Limb (tissue), 2 donors: ENCODE results near the gene RALGPS1.

Experiments used
- DNase-seq, 2 donors: peaks; one replicate each; pipeline ENCODE4 v3.0.0-alpha.2; 2016; ENCODE audit errors: extremely low spot score in 2 of 2

Gene RALGPS1

DNA sequence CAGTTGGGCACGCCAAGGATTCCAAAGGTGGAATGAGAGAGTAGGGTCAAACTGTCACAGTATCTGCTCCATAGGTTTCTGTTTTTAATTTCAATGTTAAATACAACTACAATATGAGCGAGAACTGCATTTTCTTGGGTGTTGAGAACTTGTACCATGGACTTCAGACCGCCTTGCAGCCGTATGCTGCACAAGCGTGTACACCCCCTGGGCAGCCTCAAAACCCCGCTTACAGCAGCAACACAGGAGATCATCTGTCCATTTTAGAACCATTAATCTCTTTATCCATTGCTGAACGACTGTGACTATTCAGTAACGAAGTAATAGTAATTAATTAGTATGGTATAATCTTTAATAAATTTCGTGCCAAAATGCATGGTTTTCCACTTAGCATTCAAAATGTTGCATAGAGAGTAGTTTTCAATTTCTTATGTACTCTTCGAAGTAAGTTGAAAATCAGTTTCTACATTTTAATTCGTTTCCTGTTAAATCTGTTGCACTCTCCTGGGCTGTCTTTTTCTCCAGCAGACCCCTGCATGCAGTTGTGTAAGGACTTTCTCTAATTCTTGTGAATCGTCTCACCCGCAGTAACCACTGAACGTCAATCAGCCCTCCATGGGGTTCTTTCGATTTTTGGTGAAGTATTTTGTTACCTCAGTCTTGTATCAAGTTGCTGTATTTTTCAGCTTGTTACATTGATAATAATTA lies 308.0 kb downstream of the RALGPS1 start:
- DNase-seq: no peak

DNA sequence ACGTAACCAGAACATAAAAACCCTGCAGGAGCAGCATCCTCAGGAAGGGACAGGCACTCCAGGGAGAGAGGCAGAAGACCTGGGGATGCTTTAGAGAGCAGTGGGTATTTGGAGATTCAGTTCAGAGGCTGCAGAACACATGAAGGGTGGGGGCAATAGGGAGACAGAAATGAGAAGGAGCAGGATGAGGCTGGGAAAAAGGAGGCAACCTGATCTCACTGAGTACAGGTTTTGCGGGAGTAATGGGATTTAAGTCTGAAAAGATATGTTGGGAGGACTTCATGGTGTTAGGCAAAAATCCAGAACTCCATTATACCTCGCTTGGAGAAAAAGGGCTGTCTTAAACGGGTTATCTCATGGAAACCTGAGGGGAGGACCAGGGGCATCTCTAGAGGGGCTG lies 308.7 kb downstream of the RALGPS1 start:
- DNase-seq: no peak

DNA sequence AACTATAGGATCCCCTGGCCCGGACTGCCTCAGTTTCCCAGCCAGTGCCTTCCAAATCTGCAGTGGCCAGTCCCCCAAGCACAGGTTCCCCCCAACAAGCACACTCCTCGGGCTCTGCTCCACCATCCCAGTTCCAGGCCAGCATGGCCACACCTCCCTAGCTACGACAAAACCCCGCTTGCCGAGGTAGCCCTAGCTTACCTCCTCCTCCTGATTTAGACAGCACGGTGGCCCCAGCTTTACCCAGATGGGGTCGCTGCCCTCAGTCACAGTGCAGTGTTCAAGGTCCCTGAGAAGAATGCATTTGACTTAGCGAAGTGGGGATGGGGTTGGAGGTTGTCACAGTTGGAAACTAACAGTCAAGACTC lies 309.2 kb downstream of the RALGPS1 start:
- DNase-seq: no peak

DNA sequence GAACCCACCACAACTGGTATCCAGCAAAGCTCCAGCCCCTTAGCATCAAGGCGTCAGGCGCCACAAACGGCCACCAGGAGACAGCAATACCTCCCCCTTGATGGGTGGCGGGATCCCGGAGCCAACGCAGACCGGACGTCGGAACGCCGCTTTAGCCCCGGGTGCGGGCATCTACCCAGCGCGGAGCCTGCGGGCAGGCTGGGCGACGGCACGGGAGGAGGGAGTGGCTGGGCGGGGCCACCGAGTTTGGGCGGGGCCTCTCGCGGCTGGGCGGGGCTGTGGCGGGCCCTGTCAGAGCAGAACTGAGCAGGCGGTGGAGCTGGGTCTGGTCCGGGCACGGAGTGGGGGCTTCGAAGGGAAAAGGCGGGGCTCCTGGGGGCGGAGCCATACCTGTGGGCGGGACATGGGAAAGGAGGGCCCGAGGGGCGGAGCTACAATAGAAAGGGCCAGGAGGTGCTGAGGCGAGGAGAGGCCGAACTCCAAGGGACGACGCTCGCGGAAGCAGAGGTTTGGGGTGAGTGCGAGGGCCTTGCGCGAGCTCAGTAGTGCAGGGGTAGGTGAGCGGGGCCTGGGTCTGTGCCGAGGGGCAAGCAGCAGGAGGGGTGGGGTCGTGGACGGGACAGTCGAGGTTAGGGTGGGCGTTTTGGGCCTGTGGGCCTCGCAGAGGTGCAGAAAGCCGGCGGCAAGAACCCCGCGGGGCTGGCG lies 309.7 kb downstream of the RALGPS1 start:
- peak; percentile 79 to 94 for DNase-seq

DNA sequence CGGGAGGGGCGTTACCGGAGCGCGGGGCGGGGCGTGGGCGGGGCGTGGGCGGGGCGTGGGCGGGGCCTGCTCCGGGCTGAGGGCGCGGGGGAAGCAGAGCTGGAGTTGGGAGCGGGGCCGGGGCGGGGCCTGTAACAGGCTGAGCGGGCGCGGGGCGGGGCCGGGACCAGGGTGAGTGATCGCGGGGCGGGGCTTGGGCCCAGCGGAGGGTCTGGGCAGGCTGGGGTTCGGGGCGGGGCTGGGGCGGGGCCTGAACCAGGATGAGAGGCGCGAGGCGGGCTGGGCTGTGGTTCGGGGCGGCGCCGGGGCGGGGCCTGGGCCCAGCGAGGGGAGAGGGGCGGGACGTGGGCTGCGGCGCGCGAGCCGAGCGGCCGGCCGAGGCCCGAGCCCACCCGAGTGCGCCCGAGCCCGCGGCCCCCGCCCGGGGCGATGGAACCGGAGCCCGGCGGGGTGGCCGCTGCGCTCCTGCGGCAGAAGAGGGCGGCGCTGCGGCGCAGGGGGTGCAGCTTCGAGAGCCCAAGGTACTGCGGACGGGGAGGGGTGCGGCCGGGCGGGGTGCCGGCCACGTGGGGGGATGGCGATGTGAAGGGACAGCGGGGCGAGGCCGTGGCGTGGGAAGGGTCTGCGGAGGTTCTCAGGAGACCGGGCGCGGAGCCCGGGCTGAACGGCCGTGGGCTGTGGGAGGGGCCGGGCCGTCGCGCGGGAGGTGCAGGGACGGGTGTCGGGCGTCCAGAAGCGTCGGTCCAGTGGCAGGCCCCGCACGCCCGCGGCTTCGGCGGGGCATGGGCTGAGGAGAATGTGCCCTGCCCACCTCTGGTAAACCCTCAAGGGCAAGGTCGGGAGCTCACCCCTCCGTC lies 310.5 kb downstream of the RALGPS1 start:
- peak; percentile 98 to 100 for DNase-seq

DNA sequence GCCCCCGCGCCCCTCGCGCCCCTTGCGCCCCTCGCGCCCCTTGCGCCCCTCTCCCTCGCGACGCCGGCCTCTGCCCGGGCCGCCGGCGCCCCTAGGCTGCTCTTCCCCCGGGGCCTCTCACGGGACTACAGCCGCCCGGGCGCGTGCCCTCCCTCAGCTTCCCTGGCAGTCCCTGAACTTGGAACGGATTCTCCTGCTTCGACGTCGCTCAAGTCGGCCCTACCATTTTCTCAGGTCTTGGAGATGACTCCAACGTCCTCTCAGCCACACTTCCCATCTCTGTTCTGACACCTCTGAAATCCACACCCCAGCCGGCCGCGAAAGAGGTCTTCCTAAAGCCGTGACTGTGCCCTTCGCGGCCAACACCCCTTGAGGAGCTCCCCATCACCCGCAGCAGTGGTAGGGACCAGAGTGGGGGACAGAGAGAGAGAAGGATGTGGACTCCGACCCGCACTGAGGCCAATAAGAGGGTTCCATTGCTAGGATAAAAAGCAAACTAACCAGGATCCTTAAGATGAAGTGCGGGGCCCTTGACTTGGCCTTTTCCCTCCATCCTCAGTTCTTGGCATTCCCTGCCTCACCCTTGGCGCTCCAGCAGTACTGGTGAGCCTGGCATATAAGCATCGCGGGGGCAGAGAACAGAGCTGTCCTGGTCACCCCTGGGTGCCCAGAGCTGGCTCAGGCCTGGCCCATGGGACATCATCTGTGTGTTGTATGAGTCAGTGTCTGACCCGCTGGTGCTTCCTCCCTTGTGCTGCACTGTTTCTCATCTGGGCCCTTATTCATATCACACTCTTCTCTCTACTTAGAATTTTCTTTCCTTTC lies 311.4 kb downstream of the RALGPS1 start:
- DNase-seq: no peak

DNA sequence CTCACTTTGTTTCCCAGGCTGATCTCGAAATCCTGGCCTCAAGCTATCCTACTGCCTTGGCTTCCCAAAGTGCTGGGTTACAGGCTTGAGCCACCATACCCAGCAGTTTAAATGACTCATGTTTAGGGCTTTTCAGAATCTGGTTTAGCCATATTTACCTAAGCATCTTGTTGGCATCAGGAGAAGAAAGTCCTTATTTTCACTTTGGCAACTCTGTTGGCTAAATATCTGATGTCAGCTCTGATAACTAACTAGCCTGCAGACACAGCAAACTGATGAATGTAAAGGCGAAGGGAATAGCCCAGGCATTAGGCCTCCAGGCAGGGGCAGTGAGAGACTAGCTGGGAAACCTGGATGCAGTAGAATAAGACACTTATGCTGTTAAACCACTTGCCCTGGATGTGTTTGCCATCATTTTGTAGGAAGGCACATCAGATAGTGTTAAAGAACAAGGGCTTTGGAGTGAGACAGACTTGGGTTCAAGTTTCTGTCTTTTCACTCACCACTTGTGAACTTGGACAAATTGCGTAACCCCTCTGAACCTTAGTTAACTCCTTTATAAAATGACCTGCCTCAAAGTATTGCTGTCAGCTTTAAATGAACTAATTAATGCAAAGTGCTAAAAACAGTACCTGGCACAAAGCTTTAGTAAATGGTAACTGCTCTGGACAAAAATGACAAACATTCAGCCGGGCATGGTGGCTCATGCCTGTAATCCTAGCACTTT lies 315.3 kb downstream of the RALGPS1 start:
- DNase-seq: no peak

DNA sequence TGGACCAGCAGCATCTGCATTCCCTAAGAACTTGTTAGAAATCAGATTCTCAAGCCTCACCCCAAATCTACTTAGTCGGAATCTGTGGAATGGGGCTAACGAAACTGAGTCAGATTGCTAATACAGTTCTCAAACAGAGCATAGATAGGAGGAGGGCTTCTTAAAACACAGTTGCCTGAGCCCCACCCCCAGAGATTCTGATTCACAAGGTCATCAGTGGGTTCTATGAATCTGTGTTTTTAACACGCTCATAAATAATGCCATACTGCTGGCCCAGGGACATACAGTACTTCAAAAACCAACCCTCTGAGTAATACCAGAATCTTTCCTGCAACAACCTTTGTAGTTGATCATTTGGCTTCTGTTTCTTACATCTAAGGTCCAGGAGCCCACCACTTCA lies 317.1 kb downstream of the RALGPS1 start:
- DNase-seq: no peak

DNA sequence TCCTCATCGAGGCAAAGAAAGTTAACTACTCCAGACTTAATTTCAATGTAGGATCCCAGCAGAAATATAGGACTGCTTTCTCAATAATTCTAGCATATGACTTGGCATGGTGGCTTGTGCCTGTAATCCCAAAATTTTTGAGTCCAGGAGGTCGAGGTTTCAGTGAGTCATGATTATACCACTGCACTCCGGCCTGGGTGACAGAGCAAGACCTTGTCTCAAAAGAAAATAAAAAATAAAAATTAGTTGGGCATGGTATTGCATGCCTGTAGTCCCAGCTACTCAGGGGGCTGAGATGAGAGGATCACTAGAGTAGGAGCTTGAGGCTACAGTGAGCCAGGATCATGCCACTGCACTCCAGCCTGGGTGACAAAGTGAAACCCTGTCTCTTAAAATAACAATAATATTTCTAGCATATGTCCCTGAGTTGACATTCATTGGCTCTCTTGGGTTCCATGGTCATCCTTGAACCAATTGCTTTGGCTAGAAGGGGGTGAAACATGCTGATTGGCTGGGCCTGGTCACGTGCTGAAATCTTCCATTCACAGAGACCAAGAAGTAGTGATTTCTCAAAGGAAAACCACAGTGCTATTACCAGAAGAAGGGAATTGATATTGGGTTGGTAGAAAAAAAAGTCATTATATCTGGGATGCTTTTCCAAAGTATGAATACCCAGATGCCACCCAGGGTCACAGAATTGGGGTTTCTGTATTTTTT lies 318.4 kb downstream of the RALGPS1 start:
- DNase-seq: no peak

DNA sequence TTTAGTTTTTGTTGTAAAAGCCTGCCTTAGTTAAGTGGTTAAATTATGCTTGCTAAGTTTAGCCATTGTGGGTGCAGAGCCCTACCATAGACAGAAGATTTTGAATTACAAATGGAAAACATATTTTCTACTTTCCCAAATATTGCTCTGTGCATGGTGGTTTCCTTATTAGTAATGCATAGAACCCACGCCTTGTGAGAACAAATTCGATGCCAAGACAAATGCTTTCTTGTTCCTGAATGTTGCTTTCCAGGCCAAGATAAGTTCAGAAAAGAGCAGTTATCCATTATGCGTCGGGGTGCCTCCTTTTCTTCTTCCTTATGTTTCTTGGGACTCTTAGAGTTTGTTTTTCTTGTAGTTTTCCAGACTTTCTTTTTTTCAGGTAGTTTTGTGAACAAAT lies 319.0 kb downstream of the RALGPS1 start:
- peak in 1 of 2 donors; percentile 35 for DNase-seq

DNA sequence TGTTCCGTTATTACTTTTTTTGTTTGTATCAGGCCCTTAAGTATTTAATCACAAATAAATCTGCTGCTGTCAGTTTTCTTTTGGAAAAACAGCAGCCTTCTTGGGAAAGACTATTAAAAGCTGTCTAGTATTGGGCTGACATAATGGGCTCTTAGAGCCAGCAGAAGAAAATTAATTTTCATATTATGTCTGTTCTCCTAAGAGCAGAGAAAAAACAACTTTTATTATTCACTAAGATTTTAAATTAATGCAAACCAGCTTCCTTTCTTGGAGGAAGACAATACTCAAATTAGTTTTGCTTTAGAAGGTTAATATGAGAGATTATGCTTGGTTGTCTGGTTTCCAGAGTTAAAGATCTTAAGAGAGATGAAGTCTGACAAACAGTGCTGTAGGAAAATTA lies 319.4 kb downstream of the RALGPS1 start:
- DNase-seq: no peak

DNA sequence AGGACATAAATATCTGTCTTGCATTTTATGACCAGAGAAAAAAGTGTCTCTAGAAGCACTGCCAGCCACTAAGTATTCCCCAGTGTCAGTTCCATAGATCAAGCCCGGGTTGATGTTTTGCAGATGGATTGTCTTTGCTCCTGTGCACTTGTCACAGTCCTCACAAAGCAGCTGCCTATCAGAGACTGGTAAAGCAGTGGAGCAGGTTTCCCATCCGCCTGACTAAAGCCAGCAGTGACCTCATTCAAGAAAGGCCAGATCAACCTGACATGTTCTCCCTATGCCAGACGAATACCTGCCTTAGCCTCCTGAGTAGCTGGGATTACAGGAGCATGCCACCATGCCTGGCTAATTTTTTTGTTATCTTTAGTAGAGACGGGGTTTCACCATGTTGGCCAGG lies 323.2 kb downstream of the RALGPS1 start:
- DNase-seq: no peak

DNA sequence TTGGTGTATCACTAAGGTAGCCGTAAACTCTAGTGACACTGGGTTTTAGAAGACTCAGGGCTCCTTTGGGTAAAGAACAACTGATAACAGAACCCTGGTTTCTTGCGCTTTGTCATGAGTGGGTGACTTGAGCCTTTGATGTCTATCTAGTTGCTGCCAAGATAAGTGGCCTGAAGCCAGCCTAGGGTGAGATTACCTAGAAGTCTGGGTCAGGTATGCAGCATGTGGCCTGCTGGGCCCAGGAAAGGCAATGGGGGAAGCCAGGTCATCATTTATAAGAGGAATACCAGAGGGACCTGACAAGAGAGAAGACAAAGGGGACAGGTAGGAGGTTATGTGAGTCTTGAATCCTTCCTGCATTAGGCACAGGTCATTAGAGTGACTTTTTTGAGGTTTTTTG lies 326.8 kb downstream of the RALGPS1 start:
- DNase-seq: no peak

DNA sequence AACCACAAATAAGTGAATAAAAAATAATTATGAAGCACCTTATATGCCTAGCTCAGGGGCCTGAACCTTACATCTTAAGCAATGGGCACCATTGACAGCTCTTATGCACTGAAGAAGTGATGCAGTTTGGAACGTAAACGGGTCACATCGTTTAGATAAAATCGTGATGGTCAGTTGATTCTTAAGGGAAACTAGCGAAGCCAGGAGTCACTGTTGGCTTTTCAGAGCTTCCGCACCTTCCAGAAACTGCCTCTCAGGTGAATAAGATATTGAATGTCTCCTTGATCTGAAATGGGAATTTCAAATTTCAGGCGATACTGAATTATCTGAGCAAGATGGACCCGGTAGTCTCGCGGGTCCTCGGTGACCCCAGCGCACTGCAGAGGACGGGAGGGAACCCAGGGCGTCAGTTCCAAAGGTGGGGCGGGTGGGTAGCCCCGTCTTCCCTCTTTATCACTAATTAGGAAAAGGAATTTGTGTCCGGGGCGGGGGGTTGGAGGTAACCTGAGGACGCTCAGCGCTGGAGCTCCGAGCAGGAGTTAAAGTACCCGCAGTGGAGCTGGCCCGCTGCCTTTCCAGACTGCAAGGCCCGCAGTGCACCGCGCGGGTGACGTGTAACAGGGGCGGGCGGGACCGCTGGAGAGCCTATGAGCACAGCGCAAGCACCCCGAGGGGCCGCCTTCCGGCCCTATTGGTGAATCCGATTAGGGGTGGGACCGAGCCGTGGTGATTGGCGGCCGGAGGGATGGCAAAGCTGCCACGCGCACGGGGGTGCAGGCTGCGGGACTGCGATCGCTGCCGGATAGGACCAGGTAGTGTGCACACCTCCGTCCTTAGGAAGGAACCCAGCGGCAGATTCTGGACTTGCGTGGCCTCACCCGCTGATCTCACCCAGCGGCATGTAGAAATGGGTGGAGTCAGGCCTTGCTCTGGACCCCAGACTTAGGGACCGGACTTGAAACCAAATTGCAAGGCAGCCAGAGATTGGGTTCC lies 330.3 kb downstream of the RALGPS1 start:
- DNase-seq: peak; percentile 97 to 98

DNA sequence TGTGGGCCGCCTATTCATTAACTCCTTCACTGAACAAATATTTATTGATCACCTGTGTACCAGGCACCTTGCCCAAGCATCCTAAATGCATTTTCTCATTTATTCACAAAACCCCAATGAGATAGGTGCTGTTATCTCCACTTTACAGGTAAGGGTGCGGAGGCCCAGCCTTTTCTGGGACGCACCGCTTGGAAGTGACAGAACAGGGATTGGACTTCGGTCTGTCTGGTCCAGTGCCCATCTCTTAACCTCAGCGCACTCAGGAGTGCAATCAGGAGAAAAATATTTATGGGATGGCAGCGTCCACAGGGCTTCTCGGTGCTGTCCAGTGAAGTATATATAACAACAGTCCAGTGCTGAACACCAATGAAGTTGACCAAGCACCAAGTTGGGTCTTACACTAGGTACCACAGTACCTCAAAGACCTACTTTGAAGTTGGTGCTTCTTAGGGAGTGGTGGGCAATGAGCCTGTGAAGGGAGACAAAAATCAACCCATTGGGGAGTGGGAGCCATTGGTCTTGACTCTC lies 331.1 kb downstream of the RALGPS1 start:
- no peak for DNase-seq

DNA sequence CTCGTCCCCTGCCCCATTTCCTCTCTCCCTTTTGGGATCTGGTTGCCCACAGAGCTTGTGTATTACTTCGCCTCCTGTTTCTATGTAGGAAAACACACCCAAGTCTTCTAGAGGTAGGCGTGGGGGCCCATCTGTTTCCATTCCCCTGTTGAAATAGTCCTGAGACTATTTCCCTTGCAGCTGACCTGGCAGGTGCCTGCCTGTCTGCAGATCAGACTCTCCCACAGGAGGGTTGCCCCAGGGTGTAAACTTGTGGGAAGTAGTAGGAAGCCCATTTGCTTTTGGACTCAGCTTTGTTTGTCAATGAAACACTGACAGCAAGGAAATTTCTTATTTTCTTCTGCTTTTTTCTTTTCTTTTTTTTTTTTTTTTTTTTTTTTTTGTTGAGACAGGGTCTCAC lies 333.7 kb downstream of the RALGPS1 start:
- DNase-seq: no peak

DNA sequence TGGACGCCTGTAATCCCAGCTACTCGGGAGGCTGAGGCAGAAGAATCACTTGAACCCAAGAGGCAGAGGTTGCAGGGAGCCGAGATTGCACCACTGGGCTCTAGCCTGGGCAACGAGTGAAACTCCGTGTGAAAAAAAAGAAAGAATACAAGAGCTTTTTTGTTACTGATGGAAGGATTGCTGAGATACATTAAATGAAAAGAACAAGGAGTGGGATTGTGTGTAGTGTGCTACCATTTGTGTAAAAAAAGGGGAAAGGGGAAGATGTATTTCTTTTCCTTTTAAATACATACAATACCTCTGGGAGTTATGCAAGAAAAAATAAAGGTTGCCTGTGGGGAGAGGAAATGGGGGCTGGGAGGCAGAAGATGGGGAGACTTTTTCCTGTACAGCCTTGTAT lies 335.3 kb downstream of the RALGPS1 start:
- DNase-seq: no peak

DNA sequence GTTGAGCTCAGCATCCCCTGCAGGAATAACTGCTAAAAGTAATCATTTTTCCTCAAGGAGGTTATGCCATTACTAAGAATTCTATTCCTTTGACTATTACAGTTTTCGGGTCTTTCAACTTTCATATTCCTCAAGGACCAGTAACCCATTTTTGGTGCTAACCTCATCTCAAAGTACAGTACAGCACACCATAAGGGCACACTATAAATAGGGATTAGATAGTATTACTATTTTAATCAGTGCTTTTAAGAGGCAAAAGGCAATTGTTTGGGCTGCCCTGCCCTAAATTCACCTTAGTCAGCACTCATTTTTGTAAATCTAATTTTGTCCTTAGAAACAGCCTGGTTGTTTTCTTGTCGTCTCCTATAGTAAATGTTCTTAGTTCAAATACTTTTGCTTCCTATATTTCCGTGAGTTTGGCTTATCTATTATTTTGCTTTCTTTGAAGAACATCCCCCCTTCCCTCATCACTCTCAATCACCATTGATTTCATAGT lies 336.4 kb downstream of the RALGPS1 start:
- DNase-seq: no peak
